NCI-H2107 (cell line): ENCODE measurements around the gene CCDC40.

Source experiments
- DNase-seq: peaks from one replicate; lab custom pipeline; 2025; lab: John Stamatoyannopoulos, UW

Gene CCDC40

GRCh38 chr17:80115159-80115558 is 78.7 kb downstream of the CCDC40 start:
- no peak for DNase-seq

- no peak for DNase-seq
Measured at GRCh38 chr17:80116276-80116920, 80.0 kb downstream of the CCDC40 start.

DNA sequence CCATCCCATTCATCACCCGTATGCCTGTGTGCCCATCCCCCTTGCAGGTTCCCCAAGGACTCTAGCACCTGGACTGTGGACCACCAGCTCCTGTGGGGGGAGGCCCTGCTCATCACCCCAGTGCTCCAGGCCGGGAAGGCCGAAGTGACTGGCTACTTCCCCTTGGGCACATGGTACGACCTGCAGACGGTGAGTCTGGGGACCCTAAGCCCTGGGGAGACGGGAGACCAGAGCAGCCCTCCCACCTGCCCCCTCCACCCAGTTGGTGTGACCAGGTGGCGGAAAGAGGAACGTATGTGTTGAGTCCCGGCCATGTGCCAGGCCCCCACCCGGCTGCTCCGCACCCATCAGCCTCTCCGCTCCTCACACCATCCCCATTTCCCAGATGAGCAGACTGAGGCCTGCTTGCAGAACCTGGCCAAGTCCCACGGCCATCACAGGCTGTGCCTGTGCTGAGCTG is 80.5 kb downstream of the CCDC40 start:
- DNase-seq: no peak

GRCh38 chr17:80117491-80118401 is 81.3 kb downstream of the CCDC40 start:
- DNase-seq: no peak

DNA sequence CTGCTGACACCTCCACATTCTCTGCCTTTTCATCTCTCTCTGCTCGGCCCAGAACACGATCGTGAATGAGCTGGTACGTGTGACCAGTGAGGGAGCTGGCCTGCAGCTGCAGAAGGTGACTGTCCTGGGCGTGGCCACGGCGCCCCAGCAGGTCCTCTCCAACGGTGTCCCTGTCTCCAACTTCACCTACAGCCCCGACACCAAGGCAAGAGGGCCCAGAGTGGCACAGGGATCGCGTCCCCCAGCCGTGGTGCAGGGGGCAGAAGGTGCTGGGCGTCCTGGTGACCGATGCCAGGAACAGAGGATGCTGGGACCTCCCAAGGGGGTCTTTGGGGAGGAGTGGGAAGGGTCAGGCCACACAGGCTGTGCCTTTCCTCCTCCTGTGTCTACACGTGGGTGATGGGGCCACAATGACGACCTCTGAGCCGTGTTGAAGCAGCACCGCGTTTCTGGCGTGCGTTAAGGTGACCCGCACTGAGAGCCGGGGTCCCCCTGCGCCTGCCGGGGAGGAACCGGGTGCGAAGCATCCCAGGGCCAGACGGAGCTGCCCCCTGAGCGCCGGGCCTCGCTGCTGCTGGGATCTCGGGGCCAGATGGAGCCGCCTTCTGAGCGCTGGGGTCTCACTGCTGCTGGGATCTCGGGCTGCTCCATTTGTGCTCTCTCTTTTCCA is 82.3 kb downstream of the CCDC40 start:
- no peak for DNase-seq

DNA sequence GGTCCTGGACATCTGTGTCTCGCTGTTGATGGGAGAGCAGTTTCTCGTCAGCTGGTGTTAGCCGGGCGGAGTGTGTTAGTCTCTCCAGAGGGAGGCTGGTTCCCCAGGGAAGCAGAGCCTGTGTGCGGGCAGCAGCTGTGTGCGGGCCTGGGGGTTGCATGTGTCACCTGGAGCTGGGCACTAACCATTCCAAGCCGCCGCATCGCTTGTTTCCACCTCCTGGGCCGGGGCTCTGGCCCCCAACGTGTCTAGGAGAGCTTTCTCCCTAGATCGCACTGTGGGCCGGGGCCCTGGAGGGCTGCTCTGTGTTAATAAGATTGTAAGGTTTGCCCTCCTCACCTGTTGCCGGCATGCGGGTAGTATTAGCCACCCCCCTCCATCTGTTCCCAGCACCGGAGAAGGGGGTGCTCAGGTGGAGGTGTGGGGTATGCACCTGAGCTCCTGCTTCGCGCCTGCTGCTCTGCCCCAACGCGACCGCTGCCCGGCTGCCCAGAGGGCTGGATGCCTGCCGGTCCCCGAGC is 82.9 kb downstream of the CCDC40 start:
- DNase-seq: no peak

GRCh38 chr17:80119839-80120238 is 83.4 kb downstream of the CCDC40 start:
- no peak for DNase-seq

DNA sequence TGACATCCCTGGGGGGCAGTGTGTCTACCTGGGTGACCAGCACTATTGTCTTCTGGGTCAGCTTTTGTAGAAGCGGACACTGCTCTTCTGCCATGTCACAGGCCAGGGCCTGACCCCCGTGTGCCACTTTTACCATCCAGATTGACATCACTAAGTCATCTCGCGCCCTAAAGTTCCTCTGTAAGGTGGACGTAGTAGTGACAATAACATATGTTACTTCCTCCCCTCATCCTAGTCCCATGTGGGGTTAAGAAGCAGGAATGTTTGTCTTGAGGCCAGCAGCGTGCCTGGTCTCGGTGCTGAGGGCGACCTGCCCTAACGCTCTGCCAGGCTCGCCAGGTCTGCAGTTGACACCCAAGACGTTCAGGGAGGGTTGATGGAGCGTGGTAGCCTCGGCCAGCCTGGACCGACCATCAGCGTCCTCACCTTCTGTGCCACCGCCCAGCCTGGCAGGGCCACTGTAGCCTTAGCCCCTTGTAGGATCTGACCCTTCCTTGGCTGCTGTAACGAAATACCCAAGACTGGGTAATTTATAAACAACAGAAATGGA is 85.7 kb downstream of the CCDC40 start:
- DNase-seq: no peak

DNA sequence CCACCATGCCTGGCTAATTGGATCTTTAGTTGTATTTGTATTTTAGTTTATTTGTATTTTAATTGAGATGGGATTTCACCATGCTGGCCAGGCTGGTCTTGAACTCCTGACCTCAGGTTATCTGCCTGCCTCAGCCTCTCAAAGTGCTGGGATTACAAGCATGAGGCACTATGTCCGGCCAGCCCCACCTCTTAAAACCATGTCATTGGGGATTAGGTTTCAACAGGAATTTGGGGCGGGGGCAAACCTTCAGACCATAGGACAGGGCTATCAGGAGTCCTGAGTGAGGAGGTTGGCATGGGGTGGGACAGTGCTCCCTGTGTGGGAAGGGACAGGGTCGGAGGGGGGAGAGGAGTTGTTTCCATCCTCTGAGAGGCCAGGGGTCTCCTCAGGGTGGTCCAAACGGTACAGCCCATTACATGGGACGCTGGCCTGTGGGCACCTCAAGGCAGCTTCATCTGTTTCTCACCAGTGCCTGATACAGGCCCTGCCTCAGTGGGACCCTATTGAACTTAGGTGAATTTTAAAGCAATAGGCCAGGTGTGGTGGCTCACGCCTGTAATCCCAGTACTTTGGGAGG is 86.6 kb downstream of the CCDC40 start:
- DNase-seq: no peak

GRCh38 chr17:80123791-80124190 is 87.3 kb downstream of the CCDC40 start:
- DNase-seq: no peak

DNA sequence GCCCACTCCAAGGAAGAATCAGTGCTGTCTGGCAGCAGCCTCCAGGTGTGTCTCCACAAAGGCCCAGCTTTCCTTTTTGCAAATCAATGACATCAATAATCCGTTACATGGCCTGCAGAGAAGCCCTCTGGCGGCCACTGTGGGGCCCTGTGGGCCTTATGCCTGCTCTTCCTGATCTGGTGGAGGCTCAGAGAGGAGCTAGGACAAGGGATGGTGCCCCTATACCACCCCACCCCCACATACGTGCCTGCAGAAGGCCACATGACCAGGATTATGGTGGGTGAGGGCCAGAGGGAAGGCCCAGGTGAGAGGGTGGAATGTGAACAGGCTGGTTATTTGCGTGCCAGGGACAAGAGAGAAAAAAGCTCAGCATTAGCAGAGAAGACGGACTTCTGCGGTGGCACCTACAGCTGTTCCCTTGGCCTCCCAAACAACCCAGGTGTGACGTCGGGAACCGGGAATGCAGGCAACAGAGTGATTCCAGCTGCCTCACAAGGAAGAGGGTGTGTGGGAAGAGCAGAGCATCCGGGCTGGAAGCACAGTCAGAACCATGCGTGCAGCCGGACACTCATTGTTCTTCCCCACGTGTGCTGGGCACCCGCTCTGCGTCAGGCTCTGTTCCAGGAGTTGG is 88.0 kb downstream of the CCDC40 start:
- no peak for DNase-seq

DNA sequence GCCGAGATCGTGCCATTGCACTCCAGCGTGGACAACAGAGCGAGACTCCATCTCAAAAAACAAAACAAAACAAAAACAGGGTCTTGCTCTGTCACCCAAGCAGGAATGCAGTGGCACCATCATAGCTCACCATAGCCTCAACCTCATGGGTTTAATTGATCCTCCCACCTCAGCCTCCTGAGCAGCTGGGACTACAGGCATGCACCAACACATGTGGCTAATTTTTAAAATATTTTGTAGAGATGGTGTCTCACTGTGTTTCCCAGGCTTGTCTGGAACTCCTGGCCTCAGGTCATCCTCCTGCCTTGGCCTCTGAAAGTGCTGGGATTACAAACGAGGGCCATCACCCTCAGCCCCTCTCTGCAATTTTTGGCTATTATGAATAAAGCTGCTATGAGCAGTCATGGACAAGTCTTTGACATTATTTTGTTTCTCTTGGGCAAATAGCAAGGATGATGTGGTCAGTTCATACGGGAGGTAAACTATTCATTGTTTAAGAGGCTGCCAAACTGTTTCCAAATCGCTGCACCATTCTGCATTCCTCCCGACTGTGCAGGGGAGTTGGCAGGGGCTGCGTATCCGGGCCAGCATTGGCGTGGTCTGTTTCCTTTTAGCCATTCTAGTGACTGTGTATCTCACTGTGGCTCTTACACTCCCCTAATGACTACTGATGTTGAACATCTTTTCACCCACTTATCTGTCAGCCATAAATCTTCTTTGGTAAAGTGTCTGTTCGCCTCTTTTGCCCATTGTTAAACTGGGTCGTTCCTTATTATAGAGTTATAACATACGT is 89.4 kb downstream of the CCDC40 start:
- no peak for DNase-seq

- no peak for DNase-seq
Measured at GRCh38 chr17:80126449-80126715, 89.9 kb downstream of the CCDC40 start.

GRCh38 chr17:80129006-80129565 is 92.6 kb downstream of the CCDC40 start:
- DNase-seq: no peak

DNA sequence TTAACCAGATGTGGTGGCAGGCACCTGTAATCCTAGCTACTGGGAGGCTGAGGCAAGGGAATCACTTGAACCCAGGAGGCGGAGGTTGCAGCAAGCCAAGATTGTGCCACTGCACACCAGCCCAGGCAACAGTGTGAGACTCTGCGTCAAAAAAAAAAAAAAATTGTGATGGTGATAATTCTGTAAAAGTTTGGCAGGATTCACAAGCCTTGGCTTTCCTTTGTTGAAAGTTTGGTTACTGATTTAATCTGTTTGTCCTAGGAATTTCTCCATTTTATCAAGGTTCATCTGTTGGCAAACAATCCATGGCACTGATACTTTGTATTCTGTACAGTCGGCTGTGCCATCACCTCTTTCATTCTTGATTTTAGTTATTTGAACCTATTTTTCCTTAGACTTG is 94.5 kb downstream of the CCDC40 start:
- no peak for DNase-seq

DNA sequence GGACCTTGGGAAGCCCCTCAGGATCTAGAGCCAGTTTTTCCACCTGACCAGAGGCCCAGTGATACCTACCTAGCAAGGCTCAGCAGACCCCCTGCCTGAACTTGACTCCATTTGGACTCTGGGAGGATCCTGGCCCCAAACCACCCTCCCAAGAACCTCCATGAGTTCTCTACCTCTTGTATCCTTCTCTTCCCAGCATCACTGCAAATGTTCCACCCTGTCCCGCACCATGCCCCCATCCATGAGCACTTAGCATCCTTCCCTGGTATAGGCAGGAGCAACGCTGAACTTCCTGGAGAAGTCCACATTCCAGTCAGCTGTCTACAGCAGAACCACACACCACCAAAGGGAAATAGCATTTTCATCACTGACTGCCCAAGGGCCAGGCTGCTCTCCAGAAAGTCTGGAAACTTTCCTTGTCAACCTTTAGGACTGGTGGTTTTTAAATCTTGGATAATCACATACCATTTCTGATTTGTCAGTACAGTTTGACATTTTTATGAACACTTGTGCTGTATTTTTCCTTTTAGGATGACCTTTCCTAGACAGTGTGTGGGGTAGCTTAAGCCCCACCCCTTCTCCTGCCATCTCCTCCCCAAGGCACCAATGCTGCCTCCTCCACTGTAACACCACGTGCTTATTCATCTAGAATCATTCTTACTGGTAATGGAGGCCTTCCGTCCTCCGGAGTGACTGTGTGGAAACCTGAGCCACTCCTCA is 96.6 kb downstream of the CCDC40 start:
- DNase-seq: no peak

GRCh38 chr17:80133626-80133970 is 97.2 kb downstream of the CCDC40 start:
- no peak for DNase-seq

- no peak for DNase-seq
Measured at GRCh38 chr17:80137131-80137530, 100.7 kb downstream of the CCDC40 start.

- DNase-seq: no peak
Measured at GRCh38 chr17:80138856-80139426, 102.5 kb downstream of the CCDC40 start.
